Muscle of leg (tissue), 11 donors: ENCODE data around the gene GSKIP. TPM values are rescaled to one million over a fixed set of nuclear protein-coding genes. Genes with fewer than 3 reads are reported as not detected.

Experiments
- DNase-seq: peaks from one replicate; pipeline ENCODE4 v3.0.0; 2013
- H3K27ac ChIP-seq: one replicate; pipeline ENCODE4 v1.5.1; 2013; ENCODE audit warnings: mild to moderate bottlenecking, low read length, control low read depth
- H3K27me3 ChIP-seq: one replicate; pipeline ENCODE4 v1.6.1; 2013; ENCODE audit warnings: low read length; ENCODE audit not compliant: control insufficient read depth, insufficient read depth
- H3K36me3 ChIP-seq: one replicate; pipeline ENCODE4 v1.6.1; 2013; ENCODE audit warnings: low read length; ENCODE audit not compliant: control insufficient read depth, insufficient read depth
- H3K4me1 ChIP-seq: one replicate; pipeline ENCODE4 v1.6.1; 2013; ENCODE audit warnings: low read length; ENCODE audit not compliant: control insufficient read depth, insufficient read depth
- H3K4me3 ChIP-seq: one replicate; pipeline ENCODE4 v1.5.1; 2013; ENCODE audit warnings: low read length, control low read depth
- H3K9me3 ChIP-seq: replicated peaks from 2 replicates; pipeline ENCODE4 v1.6.1; 2013; ENCODE audit warnings: low read depth, low read length; ENCODE audit not compliant: control insufficient read depth
- WGBS: methylation state at CpG from one replicate; pipeline ENCODE4 v1.1.5; 2013; ENCODE audit warnings: missing lambda C conversion rate; ENCODE audit not compliant: insufficient coverage; 5-methylcytosine and 5-hydroxymethylcytosine counted together
- polyA plus RNA-seq, 8 donors: library from polyadenylated mRNA; unstranded; fragments of 120-200 nt; gene quantifications; one replicate each; pipeline versions ENCODE4 v1.2.1 to v1.2.3, GENCODE V29; 2013; ENCODE audit warnings: inconsistent platforms in 1 of 8, low replicate concordance in 1 of 8; ENCODE audit not compliant: insufficient read length in 8 of 8, insufficient read depth in 1 of 8
- total RNA-seq: library from RNA; stranded (reverse); fragments of 120-200 nt; gene quantifications from one replicate; pipeline ENCODE4 v1.2.4, GENCODE V29; 2013

Gene GSKIP
- total and polyA plus RNA-seq, 9 donors: 11.3 to 18.4 (median 15.8) TPM

- H3K27me3 ChIP-seq: peaks cover 6% of the 10 kb centered on the region
- H3K9me3 ChIP-seq: no peaks in the 10 kb centered on the region
- peaks cover 3% of the 10 kb centered on the region for H3K4me1 ChIP-seq
- WGBS: 3% methylated on average over 15 of the region's 33 CpGs
- peak; percentile 86 for DNase-seq
- H3K27ac ChIP-seq: no peak overlapping the region
- peak overlapping the region; percentile 28 for H3K4me3 ChIP-seq
- no peaks in the 10 kb centered on the region for H3K36me3 ChIP-seq
These were observed 61.0 kb downstream of the GSKIP start for GRCh38 chr14:96424109-96424989.

GRCh38 chr14:96434040-96434439 is 70.7 kb downstream of the GSKIP start:
- no peak overlapping the region for H3K27ac ChIP-seq
- H3K36me3 ChIP-seq: no peaks in the 10 kb centered on the region
- DNase-seq: no peak
- no peaks in the 10 kb centered on the region for H3K27me3 ChIP-seq
- H3K4me3 ChIP-seq: no peak overlapping the region
- H3K4me1 ChIP-seq: no peaks in the 10 kb centered on the region
- 90% methylated on average over 2 of the region's 4 CpGs for WGBS
- no peaks in the 10 kb centered on the region for H3K9me3 ChIP-seq

Other genes starting within 250 kb of the GSKIP start
- gene BDKRB2, start 158.7 kb upstream of the GSKIP start, total RNA-seq: 3.5 TPM
- gene BDKRB2, start 158.7 kb upstream of the GSKIP start, polyA plus RNA-seq: 1 to 10 TPM; 2.0 to 6.0 (median 3.9) TPM
- gene BDKRB1, start 107.3 kb upstream of the GSKIP start, total RNA-seq: 0.53 TPM
- gene BDKRB1, start 107.3 kb upstream of the GSKIP start, polyA plus RNA-seq: 1 to 10 TPM in 3 of 8 donors, under 1 TPM in 5; 0.69 to 1.4 (median 0.99) TPM
- 17.8 TPM for gene ATG2B, start 185 bp upstream of the GSKIP start, total RNA-seq
- 10 to 100 TPM; 12.5 to 17.7 (median 14.4) TPM for gene ATG2B, start 185 bp upstream of the GSKIP start, polyA plus RNA-seq
- gene AK7, start 28.6 kb downstream of the GSKIP start, total RNA-seq: 0.31 TPM
- gene AK7, start 28.6 kb downstream of the GSKIP start, polyA plus RNA-seq: under 1 TPM; 0.23 to 0.74 (median 0.40) TPM
- 72.9 TPM for gene PAPOLA, start 138.9 kb downstream of the GSKIP start, total RNA-seq
- 100 to 1,000 TPM in 2 of 8 donors, 10 to 100 TPM in 6; 85.4 to 111 (median 92.8) TPM for gene PAPOLA, start 138.9 kb downstream of the GSKIP start, polyA plus RNA-seq